LNCAP (cell line): Measurements from ENCODE around the gene NR3C1.

ENCODE experiments used
- CTCF ChIP-seq: fragments of 450-650 bp; IDR thresholded peaks from 2 replicates; pipeline ENCODE4 v1.5.1; 2017; ENCODE audit warnings: mild to moderate bottlenecking

NR3C1 gene

DNA sequence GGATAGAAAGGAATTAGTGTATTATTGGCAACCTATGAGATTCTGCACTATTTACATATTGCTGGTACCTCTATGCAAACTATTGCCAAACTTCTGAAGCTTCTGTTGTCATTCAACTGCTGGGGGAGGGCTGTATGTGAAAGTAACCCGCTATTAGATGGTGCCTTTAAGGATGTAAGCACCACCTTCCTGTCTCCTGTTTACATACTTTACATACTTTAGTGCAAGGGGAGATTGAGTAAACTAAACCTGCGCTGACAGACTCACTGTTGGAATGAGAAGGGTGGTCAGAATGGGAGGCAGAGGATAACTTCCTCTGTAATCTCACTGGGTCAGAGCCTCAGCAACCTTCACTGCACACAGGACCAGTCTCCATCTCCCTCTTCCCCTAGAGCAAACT is 123.8 kb downstream of the NR3C1 start:
- no peak for TF ChIP-seq CTCF

GRCh38 chr5:143277536-143277935 is 126.0 kb downstream of the NR3C1 start:
- no peak for TF ChIP-seq CTCF

DNA sequence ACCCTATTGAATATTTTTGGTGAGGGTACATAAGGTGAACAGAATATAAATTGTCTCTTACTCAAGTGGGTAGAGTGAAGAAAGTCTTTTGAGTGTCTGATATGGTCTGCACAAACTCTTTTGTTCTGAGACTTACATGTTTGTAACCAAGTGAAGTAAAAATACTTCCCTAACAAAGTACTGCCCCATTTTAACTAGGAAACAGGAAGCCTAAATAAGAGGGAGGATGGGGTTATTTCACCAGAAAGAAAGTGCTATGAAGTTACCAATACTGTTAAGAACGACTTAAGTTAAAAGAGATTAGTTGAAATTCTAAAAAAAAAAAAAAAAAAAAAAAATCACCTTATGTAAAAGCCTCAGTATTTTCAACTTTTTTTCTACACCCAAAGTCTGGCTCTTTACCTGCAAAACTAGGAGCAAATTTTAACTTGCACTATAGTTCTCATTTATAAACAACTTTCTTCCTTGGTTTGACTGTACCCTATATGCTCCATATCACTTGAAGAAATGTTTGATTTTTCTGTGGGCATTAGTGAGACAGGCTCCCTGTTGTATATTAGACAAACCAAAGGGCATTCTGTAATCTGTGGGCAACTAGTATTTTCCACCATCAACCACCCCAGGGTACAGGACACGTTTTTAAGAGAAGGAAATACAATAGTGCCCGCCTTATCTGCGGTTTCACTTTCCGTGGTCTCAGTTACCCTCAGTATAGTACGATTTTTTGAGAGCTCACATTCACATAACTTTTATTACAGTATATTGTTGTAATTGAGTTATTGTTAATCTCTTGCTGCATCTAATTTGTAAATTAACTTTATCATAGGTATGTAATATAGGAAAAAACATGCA is 127.7 kb downstream of the NR3C1 start:
- TF ChIP-seq CTCF = no peak

DNA sequence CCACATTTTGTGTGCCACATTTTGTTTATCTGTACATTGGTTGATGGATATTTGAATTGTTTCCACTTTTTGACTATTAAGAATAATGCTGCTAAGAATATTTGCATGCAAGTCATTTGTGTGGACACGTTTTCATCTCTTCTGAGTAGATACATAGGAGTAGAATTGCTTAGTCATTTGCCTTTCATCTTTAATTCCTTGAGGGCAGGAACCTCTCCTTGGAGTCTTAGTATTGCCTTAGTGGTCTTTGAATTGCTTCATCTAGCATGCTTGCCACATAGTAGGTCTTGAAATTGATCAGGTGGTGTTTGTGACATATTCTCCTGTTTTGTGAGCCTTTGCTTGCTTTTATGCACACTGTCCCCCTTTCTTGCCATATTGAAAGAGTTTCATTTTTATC is 128.5 kb downstream of the NR3C1 start:
- TF ChIP-seq CTCF = no peak

DNA sequence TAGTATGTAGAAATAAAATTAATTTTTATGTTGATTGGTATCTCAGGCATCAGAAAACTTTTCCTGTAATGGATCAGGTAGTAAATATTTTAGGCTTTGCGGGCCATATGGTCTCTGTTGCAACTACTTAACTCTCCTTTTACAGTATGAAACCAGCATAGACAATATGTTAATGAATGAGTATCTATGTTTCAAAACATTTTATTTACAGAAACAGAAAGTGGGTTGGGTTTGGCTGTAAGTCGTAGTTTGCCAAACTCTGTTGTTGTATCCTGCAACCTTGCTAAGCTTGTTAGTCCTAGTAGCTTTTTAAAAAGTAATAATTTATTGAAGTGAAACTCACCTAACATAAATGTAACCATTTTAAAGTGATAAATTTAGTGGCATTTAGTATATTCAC is 132.1 kb downstream of the NR3C1 start:
- no peak for TF ChIP-seq CTCF

DNA sequence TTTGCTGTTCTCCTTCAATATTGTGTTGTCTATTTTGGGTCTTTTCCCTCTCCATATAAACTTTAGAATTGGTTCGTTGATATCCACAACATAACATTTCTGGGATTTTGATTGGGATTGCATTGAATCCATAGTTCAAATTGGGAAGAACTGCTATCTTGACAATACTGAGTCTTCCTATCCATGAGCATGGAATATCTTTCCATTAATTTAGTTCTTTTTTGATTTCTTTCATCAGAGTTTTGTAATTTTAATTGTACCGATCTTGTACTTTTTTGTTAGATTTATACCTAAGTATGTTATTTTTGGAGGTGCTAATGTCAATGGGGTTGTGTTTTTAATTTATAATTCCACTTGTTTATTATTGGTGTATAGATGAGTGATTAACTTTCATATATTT is 135.1 kb downstream of the NR3C1 start:
- TF ChIP-seq CTCF = no peak

DNA sequence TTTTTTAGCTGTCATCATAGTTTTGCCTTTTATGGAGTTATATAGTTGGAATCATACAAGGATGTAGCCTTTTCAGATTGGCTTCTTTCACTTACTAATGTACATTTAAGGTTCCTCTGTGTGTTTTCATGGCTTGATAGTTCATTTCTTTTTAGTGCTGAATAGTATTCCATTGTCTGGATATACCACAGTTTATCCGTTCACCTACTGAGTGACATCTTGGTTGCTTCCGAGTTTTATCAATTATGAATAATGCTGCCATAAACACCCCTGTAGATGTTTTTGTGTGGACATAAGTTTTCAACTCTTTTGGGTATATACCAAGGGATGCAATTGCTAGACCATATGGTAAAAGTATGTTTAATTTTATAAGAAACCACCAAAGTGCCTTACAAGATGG is 136.3 kb downstream of the NR3C1 start:
- TF ChIP-seq CTCF = no peak

GRCh38 chr5:143265995-143266394 is 137.5 kb downstream of the NR3C1 start:
- TF ChIP-seq CTCF = no peak
